H9 (cell line): ENCODE data around the gene SMARCA1. TPM values are rescaled to one million over a fixed set of nuclear protein-coding genes. Genes with fewer than 3 reads are reported as not detected.

ENCODE experiments used
- DNase-seq: peaks from one replicate; pipeline ENCODE4 v3.0.0-alpha.2; 2017
- H2AFZ ChIP-seq: one replicate; pipeline ENCODE4 v1.6.1; 2013; ENCODE audit warnings: mild to moderate bottlenecking, low read length, control low read depth, moderate library complexity
- H2AK5ac ChIP-seq: 2 replicates; pipeline ENCODE4 v1.6.1; 2013; ENCODE audit warnings: low read length, control low read depth, mixed read lengths; ENCODE audit not compliant: insufficient read length
- H2BK120ac ChIP-seq: one replicate; pipeline ENCODE4 v1.6.1; 2013; ENCODE audit warnings: low read depth, mild to moderate bottlenecking, low read length, control low read depth, inconsistent platforms; ENCODE audit not compliant: poor library complexity, severe bottlenecking
- H2BK12ac ChIP-seq: 2 replicates; pipeline ENCODE4 v1.6.1; 2013; ENCODE audit warnings: low read length, control low read depth, mixed read lengths, low read depth; ENCODE audit not compliant: insufficient read length
- H2BK15ac ChIP-seq: 2 replicates; pipeline ENCODE4 v1.6.1; 2013; ENCODE audit warnings: low read depth, low read length, control low read depth
- H2BK20ac ChIP-seq: one replicate; pipeline ENCODE4 v1.6.1; 2013; ENCODE audit warnings: low read depth, mild to moderate bottlenecking, low read length, control low read depth, inconsistent platforms; ENCODE audit not compliant: poor library complexity, severe bottlenecking
- H2BK5ac ChIP-seq: 2 replicates; pipeline ENCODE4 v1.6.1; 2013; ENCODE audit warnings: low read length, control low read depth, mixed read lengths; ENCODE audit not compliant: insufficient read length
- H3K14ac ChIP-seq: 2 replicates; pipeline ENCODE4 v1.6.1; 2013; ENCODE audit warnings: low read length, control low read depth; ENCODE audit not compliant: insufficient read depth
- H3K18ac ChIP-seq: 2 replicates; pipeline ENCODE4 v1.6.1; 2013; ENCODE audit warnings: low read depth, mild to moderate bottlenecking, mixed read lengths, low read length, control low read depth; ENCODE audit not compliant: insufficient read length
- H3K23ac ChIP-seq: 2 replicates; pipeline ENCODE4 v1.6.1; 2013; ENCODE audit warnings: low read length, control low read depth, mixed read lengths, low read depth; ENCODE audit not compliant: insufficient read length
- H3K23me2 ChIP-seq: 2 replicates; pipeline ENCODE4 v1.6.1; 2013; ENCODE audit warnings: low read depth, mild to moderate bottlenecking, mixed read lengths, low read length, control low read depth; ENCODE audit not compliant: insufficient read length, poor library complexity, severe bottlenecking
- H3K27ac ChIP-seq: 2 replicates; pipeline ENCODE4 v1.5.1; 2013; ENCODE audit warnings: low read length, control low read depth, mixed read lengths, low read depth; ENCODE audit not compliant: insufficient read length
- H3K27me3 ChIP-seq: 2 replicates; pipeline ENCODE4 v1.6.1; 2013; ENCODE audit warnings: low read length, control low read depth, inconsistent platforms; ENCODE audit not compliant: insufficient read depth
- H3K4ac ChIP-seq: 2 replicates; pipeline ENCODE4 v1.6.1; 2013; ENCODE audit warnings: low read depth, mild to moderate bottlenecking, control low read depth, inconsistent platforms, low read length, moderate library complexity
- H3K4me1 ChIP-seq: 2 replicates; pipeline ENCODE4 v1.6.1; 2013; ENCODE audit warnings: low read length, control low read depth, inconsistent platforms; ENCODE audit not compliant: insufficient read depth
- H3K4me2 ChIP-seq: 2 replicates; pipeline ENCODE4 v1.6.1; 2013; ENCODE audit warnings: low read length, control low read depth, mixed read lengths; ENCODE audit not compliant: insufficient read length, insufficient read depth
- H3K56ac ChIP-seq: 2 replicates; pipeline ENCODE4 v1.6.1; 2013; ENCODE audit warnings: low read depth, mild to moderate bottlenecking, mixed read lengths, low read length, control low read depth; ENCODE audit not compliant: insufficient read length
- H3K79me1 ChIP-seq: 2 replicates; pipeline ENCODE4 v1.6.1; 2013; ENCODE audit warnings: low read depth, mild to moderate bottlenecking, moderate library complexity, low read length, control low read depth, inconsistent platforms; ENCODE audit not compliant: insufficient read depth, poor library complexity, severe bottlenecking
- H3K79me2 ChIP-seq: 2 replicates; pipeline ENCODE4 v1.6.1; 2013; ENCODE audit warnings: low read length, control low read depth, inconsistent platforms; ENCODE audit not compliant: insufficient read depth
- H3K9ac ChIP-seq: 2 replicates; pipeline ENCODE4 v1.6.1; 2013; ENCODE audit warnings: low read length, control low read depth, mixed read lengths; ENCODE audit not compliant: insufficient read length; ENCODE audit errors: extremely low read depth
- H3K9me3 ChIP-seq: one replicate; pipeline ENCODE4 v1.6.1; 2013; ENCODE audit warnings: low read depth, low read length, inconsistent platforms; ENCODE audit not compliant: control insufficient read depth
- H3T11ph ChIP-seq: one replicate; pipeline ENCODE4 v1.6.1; 2013; ENCODE audit warnings: mild to moderate bottlenecking, low read length, control low read depth, inconsistent platforms
- H4K20me1 ChIP-seq: one replicate; pipeline ENCODE4 v1.6.1; 2013; ENCODE audit not compliant: control insufficient read depth, insufficient read length, insufficient read depth
- H4K5ac ChIP-seq: 2 replicates; pipeline ENCODE4 v1.6.1; 2013; ENCODE audit warnings: low read depth, mild to moderate bottlenecking, mixed read lengths, low read length, control low read depth; ENCODE audit not compliant: insufficient read length
- H4K8ac ChIP-seq: replicated peaks from 2 replicates; pipeline ENCODE4 v1.6.1; 2013; ENCODE audit warnings: low read length, control low read depth, mixed read lengths, low read depth; ENCODE audit not compliant: insufficient read length
- H4K91ac ChIP-seq: 2 replicates; pipeline ENCODE4 v1.6.1; 2013; ENCODE audit warnings: low read depth, mild to moderate bottlenecking, moderate library complexity, mixed read lengths, low read length, control low read depth; ENCODE audit not compliant: insufficient read length
- H3K27ac Mint-ChIP-seq, 3 experiments: 2 replicates in 2 of 3; 3 replicates in 1 of 3; pipeline ENCODE4 v1.8.0; 2020 to 2021; ENCODE audit warnings: mixed read lengths in 3 of 3, mild to moderate bottlenecking in 1 of 3, moderate library complexity in 1 of 3
- H3K27me3 Mint-ChIP-seq: 2 replicates; pipeline ENCODE4 v1.8.0; 2021; ENCODE audit warnings: low read depth, mild to moderate bottlenecking, moderate library complexity, mixed read lengths
- H3K36me3 Mint-ChIP-seq, 3 experiments: 2 replicates in 2 of 3; 3 replicates in 1 of 3; pipeline ENCODE4 v1.8.0; 2020 to 2021; ENCODE audit warnings: low read depth in 3 of 3, mixed read lengths in 3 of 3; ENCODE audit not compliant: insufficient read depth in 1 of 3
- H3K4me1 Mint-ChIP-seq, 2 experiments: 2 replicates each; pipeline ENCODE4 v1.8.0; 2020; ENCODE audit warnings: mixed read lengths in 2 of 2
- H3K4me3 Mint-ChIP-seq, 2 experiments: 2 replicates in 1 of 2; 3 replicates in 1 of 2; pipeline ENCODE4 v1.8.0; 2020 to 2021; ENCODE audit warnings: mild to moderate bottlenecking in 2 of 2, mixed read lengths in 2 of 2, moderate library complexity in 1 of 2
- H3K9me3 Mint-ChIP-seq, 2 experiments: 2 replicates in 1 of 2; 3 replicates in 1 of 2; pipeline ENCODE4 v1.8.0; 2020; ENCODE audit warnings: mild to moderate bottlenecking in 2 of 2, mixed read lengths in 2 of 2, moderate library complexity in 1 of 2
- CTCF ChIP-seq: fragments of 200-600 bp; sonication (generic); conservative IDR thresholded peaks from 3 replicates; pipeline ENCODE4 v1.8.0; 2021; ENCODE audit warnings: antibody characterized with exemption, mild to moderate bottlenecking
- WGBS: extraction: QIAGEN DNeasy Blood & Tissue Kit; methylation state at CpG from one replicate; pipeline ENCODE4 v1.1.7; 2013; ENCODE audit warnings: missing lambda C conversion rate, low lambda C conversion rate, mixed read lengths; ENCODE audit not compliant: insufficient read length; ENCODE audit errors: extremely low coverage; 5-methylcytosine and 5-hydroxymethylcytosine counted together
- total RNA-seq: library from RNA; stranded (reverse); gene quantifications from 2 replicates; pipeline ENCODE4 v1.2.1, GENCODE V29; 2021

Gene SMARCA1
- total RNA-seq, 1 experiment from 2014 or later = 105 TPM

GRCh38 chrX:129404670-129405008 is 118.7 kb downstream of the SMARCA1 start:
- Histone ChIP-seq H4K91ac (no peak overlapping the region), H3K23ac (no peak overlapping the region), H3K4me2 (no peak overlapping the region), H4K5ac (no peak overlapping the region), H2BK120ac (no peak overlapping the region), H3K9ac (no peak overlapping the region), H2AK5ac (no peak overlapping the region), H3K4me1 (no peaks in the 10 kb centered on the region; the same call in 1 of the 2 replicates), H3K27me3 (no peaks in the 10 kb centered on the region), H2BK15ac (no peak overlapping the region), H2AFZ (no peak overlapping the region), H3K4ac (no peak overlapping the region), H3K23me2 (no peaks in the 10 kb centered on the region), H3K56ac (no peak overlapping the region), H3K14ac (no peak overlapping the region), H3K79me1 (no peaks in the 10 kb centered on the region), H4K20me1 (no peaks in the 10 kb centered on the region), H3K18ac (no peak overlapping the region), H2BK20ac (no peak overlapping the region), H4K8ac (no peak overlapping the region), H2BK5ac (no peak overlapping the region), H3K27ac (no peak overlapping the region), H3K79me2 (no peaks in the 10 kb centered on the region), H3T11ph (no peak overlapping the region), H3K9me3 (no peaks in the 10 kb centered on the region), H2BK12ac (no peak overlapping the region)
- H3K9me3 Mint-ChIP-seq = peaks cover 0 to 2% of the 10 kb centered on the region in 2 experiments; a peak in 2 of 5 replicates
- no peak overlapping the region for H3K4me3 Mint-ChIP-seq
- no peak for TF ChIP-seq CTCF
- H3K27me3 Mint-ChIP-seq = no peaks in the 10 kb centered on the region
- H3K36me3 Mint-ChIP-seq = no peaks in the 10 kb centered on the region
- no peak for DNase-seq
- peaks cover 12 to 13% of the 10 kb centered on the region in 2 experiments for H3K4me1 Mint-ChIP-seq
- no CpG with 5 or more reads among the region's 2 CpGs for WGBS
- no peak overlapping the region for H3K27ac Mint-ChIP-seq
